Spinal cord (tissue), 10 donors: Measurements from ENCODE around the gene POLR3K. TPM values are rescaled to one million over a fixed set of nuclear protein-coding genes. Genes with fewer than 3 reads are reported as not detected.

Experiments used
- DNase-seq, 6 donors: peaks; one replicate each; pipeline versions ENCODE4 v3.0.0 to v3.0.0-alpha.2; 2013 to 2015; ENCODE audit warnings: low spot score in 6 of 6, low read depth in 4 of 6
- H3K27ac ChIP-seq: one replicate; pipeline ENCODE4 v1.5.1; 2013; ENCODE audit warnings: low read depth, low read length, control low read depth
- H3K27me3 ChIP-seq: one replicate; pipeline ENCODE4 v1.6.1; 2013; ENCODE audit warnings: low read length; ENCODE audit not compliant: control insufficient read depth, insufficient read depth
- H3K36me3 ChIP-seq: one replicate; pipeline ENCODE4 v1.6.1; 2013; ENCODE audit warnings: low read length; ENCODE audit not compliant: control insufficient read depth, insufficient read depth
- H3K4me1 ChIP-seq: one replicate; pipeline ENCODE4 v1.6.1; 2013; ENCODE audit warnings: low read length; ENCODE audit not compliant: control insufficient read depth, insufficient read depth
- H3K4me3 ChIP-seq: one replicate; pipeline ENCODE4 v1.5.1; 2013; ENCODE audit warnings: low read depth, low read length, control low read depth
- H3K9me3 ChIP-seq: one replicate; pipeline ENCODE4 v1.6.1; 2013; ENCODE audit warnings: low read length; ENCODE audit not compliant: control insufficient read depth, insufficient read depth
- WGBS: methylation state at CpG from one replicate; pipeline ENCODE4 v1.1.5; 2013; ENCODE audit warnings: missing lambda C conversion rate; ENCODE audit not compliant: insufficient coverage; 5-methylcytosine and 5-hydroxymethylcytosine counted together
- polyA plus RNA-seq, 2 donors: library from polyadenylated mRNA; unstranded; fragments of 120-200 nt; gene quantifications; one replicate each; pipeline ENCODE4 v1.2.1, GENCODE V29; 2013; ENCODE audit not compliant: insufficient read length in 2 of 2
- total RNA-seq, 2 donors: library from RNA; depleted of rRNA in 1 of 2; stranded (reverse); fragments of 120-200 nt in 1 of 2; fragments of >200 nt in 1 of 2; gene quantifications; one replicate each; pipeline versions ENCODE4 v1.2.3 to v1.2.4, GENCODE V29; 2013 to 2014
- donor health status: healthy.

POLR3K gene
- total and polyA plus RNA-seq, 4 donors, result 4.6 to 18.8 (median 11.0) TPM

DNA sequence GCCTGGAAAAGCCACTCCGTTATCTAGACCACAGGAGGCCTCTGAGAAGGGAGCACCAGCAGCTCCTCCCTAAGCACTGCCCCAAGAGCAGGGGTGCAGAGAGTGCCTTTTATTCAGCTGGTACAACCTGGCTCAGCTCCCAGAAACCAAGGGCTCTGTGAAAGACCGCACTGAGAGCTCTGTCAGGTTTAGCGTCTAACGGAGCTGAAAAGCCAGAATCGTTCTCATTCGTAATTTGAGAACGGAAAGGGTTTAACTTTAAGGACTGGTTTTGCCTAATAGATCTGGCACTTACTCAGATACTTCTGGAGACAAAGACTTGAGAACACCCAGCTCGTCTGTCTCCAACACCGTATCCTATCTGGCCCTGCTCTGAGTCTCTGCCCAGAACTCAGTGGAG is 38.1 kb upstream of the POLR3K start:
- DNase-seq, result peak in 4 of 6 donors; percentile 67 to 92 (median 86)
- H3K4me3 ChIP-seq, result no peak overlapping the region
- H3K4me1 ChIP-seq, result peaks cover 43% of the 10 kb centered on the region
- WGBS, result 37% methylated on average over 9 of the region's 9 CpGs
- no peaks in the 10 kb centered on the region for H3K27me3 ChIP-seq
- peaks cover 78% of the 10 kb centered on the region for H3K36me3 ChIP-seq
- H3K9me3 ChIP-seq, result no peaks in the 10 kb centered on the region
- H3K27ac ChIP-seq, result peak overlapping the region; percentile 84

DNA sequence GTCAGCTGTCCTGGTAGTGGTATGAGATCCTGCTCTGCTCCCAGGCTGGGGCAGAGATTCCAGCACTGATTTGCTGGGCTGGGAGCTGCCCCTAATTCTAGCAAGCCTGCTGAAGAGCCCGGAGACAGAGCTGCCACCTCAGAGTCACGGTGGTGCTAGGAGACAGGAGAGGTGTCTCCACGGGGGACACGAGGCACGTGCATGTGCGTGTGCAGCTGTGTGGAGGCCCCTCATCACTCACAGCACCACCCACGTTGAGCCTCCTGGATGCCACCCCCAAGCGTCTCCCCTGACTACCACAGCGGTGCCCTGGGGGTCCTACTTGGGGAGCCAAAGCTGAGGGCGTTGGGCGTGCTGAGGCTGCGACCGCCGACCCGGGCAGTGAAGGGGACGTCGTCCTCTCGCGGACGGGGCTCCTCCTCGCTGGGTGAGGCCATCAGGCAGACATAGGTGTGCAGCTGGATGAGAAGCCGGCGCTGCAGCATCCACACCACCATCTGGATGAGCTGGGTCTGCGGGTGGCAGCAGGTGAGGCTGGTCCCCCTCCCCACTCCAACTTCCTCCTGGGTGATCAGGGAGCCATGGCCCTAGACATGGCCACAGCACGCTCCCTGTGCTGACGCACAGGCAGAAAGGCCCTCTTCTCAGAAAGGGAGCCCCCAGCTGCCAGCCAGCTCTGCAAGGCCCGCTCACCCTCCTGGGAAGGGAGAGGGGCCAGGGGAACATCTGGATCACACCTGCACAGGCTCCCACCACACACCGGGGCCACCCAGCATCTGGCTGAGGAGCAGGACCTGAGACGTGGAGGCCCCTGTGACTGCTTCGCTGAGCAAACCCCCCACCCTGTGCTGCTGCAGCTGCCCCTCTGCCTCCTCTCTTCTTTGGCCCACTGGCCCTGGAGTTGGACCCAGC is 36.2 kb upstream of the POLR3K start:
- 93% methylated on average over 29 of the region's 30 CpGs for WGBS
- Histone ChIP-seq H3K4me1 (peaks cover 54% of the 10 kb centered on the region), H3K9me3 (no peaks in the 10 kb centered on the region), H3K27me3 (no peaks in the 10 kb centered on the region), H3K36me3 (peaks cover 85% of the 10 kb centered on the region), H3K4me3 (no peak overlapping the region), H3K27ac (no peak overlapping the region)
- no peak for DNase-seq

DNA sequence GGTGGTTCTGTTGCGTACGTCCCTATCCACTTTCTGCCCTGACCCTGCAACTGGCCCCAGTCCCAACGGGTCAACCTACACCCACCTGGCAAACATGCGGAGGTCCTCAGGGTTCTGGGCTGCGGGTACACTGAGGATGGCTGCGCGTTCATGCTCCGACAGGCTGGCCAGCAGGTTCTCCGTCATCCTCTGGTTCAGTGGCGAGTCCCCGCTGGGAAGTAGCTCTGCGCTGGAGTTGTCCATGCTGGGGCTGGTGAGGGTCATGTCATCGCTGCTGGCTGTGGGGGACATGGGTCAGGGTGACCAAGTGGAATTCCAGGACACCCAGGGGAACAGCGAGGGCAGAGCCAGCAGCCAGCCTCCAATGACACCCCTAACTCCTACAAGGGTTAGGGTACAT is 35.2 kb upstream of the POLR3K start:
- Histone ChIP-seq H3K9me3 (no peaks in the 10 kb centered on the region), H3K27me3 (no peaks in the 10 kb centered on the region), H3K4me1 (peaks cover 57% of the 10 kb centered on the region), H3K27ac (no peak overlapping the region), H3K36me3 (peaks cover 86% of the 10 kb centered on the region), H3K4me3 (no peak overlapping the region)
- no peak for DNase-seq
- 97% methylated on average over 12 of the region's 14 CpGs for WGBS

DNA sequence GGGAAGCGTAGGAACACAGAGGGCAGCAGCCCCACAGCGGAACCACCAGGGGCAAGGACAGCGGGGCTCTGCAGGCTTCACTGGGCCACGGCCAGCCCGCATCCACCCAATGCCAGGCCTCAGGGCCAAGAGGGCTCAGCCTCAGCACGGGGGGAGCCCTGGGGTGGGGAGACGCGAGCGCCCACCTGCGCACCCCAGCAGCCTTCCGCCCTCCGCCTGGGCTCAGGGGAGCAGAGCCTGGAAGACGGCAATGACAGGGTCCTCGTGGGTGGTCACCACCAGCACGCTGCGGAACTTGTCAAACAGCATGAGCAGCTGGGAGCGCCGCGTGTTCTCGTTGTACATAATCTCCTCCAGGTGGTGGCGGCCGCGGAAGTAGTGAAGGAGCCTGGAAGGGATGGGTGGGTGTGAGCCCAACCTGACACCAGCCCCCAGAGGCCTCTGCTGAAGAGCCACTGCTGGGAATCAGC is 33.1 kb upstream of the POLR3K start:
- WGBS, result 86% methylated on average over 19 of the region's 23 CpGs
- Histone ChIP-seq H3K4me1 (peaks cover 39% of the 10 kb centered on the region), H3K4me3 (no peak overlapping the region), H3K36me3 (peaks cover 85% of the 10 kb centered on the region), H3K27me3 (no peaks in the 10 kb centered on the region), H3K27ac (no peak overlapping the region), H3K9me3 (no peaks in the 10 kb centered on the region)
- DNase-seq, result no peak

DNA sequence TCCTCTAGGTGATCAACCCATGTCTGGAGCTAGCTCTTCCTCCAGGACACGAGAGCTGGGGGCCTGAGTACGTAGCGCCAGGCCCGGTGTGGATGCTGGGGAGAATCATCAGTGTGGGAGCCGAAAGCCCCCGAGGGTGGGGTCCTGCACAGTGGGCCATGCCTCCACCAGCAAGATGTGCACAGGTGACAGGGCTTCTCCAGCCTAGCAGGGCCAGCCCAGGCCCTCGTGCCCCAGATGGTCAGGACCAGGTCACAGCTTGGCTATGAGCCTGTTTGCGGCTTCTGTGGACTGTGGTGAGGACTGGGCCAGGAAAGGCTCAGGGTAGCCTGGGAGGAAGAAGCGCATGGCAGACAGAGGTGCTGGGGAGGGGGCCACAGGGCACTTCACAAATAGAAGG is 32.5 kb upstream of the POLR3K start:
- Histone ChIP-seq H3K4me1 (peaks cover 32% of the 10 kb centered on the region), H3K9me3 (no peaks in the 10 kb centered on the region), H3K4me3 (no peak overlapping the region), H3K27ac (no peak overlapping the region), H3K36me3 (peaks cover 90% of the 10 kb centered on the region), H3K27me3 (no peaks in the 10 kb centered on the region)
- 84% methylated on average over 9 of the region's 9 CpGs for WGBS
- DNase-seq, result no peak

DNA sequence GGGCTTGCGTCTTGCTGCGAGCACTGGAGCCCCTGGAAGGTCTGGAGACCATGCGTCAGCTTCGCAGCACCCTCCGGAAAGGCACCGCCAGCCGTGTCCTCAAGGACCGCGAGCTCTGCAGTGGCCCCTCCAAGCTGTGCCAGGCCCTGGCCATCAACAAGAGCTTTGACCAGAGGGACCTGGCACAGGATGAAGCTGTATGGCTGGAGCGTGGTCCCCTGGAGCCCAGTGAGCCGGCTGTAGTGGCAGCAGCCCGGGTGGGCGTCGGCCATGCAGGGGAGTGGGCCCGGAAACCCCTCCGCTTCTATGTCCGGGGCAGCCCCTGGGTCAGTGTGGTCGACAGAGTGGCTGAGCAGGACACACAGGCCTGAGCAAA is 32.0 kb upstream of the POLR3K start:
- Histone ChIP-seq H3K9me3 (no peaks in the 10 kb centered on the region), H3K4me1 (peaks cover 28% of the 10 kb centered on the region), H3K27me3 (no peaks in the 10 kb centered on the region), H3K36me3 (peaks cover 93% of the 10 kb centered on the region), H3K27ac (no peak overlapping the region), H3K4me3 (no peak overlapping the region)
- no peak for DNase-seq
- WGBS, result 94% methylated on average over 18 of the region's 18 CpGs

GRCh38 chr16:84718-85406 is 31.5 kb upstream of the POLR3K start:
- Histone ChIP-seq H3K4me1 (peaks cover 26% of the 10 kb centered on the region), H3K4me3 (no peak overlapping the region), H3K27me3 (no peaks in the 10 kb centered on the region), H3K27ac (peak overlapping the region; percentile 11), H3K36me3 (peaks cover 93% of the 10 kb centered on the region), H3K9me3 (no peaks in the 10 kb centered on the region)
- 80% methylated on average over 7 of the region's 7 CpGs for WGBS
- DNase-seq, result no peak

GRCh38 chr16:83781-84615 is 30.6 kb upstream of the POLR3K start:
- Histone ChIP-seq H3K4me1 (peaks cover 34% of the 10 kb centered on the region), H3K9me3 (no peaks in the 10 kb centered on the region), H3K4me3 (no peak overlapping the region), H3K27me3 (no peaks in the 10 kb centered on the region), H3K36me3 (peaks cover 93% of the 10 kb centered on the region), H3K27ac (peak overlapping the region; percentile 11)
- DNase-seq, result no peak
- WGBS, result 65% methylated on average over 21 of the region's 21 CpGs

DNA sequence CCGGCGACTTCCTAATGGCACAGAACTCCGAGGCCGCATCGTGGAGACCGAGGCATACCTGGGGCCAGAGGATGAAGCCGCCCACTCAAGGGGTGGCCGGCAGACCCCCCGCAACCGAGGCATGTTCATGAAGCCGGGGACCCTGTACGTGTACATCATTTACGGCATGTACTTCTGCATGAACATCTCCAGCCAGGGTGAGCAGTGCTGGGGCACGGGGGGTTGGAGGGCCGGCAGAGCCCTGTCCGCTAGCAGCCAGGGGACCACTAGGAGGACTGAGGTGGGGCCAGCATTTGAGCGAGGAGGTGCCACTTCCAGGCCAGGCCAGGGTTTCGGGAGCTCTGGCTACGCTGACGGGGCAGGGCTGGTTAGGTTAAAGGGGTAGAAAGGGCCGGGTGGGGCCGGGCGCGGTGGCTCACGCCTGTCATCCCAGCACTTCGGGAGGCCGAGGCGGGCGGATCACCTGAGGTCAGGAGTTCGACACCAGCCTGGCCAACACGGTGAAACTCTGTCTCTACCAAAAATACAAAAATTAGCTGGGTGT is 29.7 kb upstream of the POLR3K start:
- Histone ChIP-seq H3K4me3 (no peak overlapping the region), H3K9me3 (no peaks in the 10 kb centered on the region), H3K4me1 (peaks cover 40% of the 10 kb centered on the region), H3K27me3 (no peaks in the 10 kb centered on the region), H3K27ac (no peak overlapping the region), H3K36me3 (peaks cover 87% of the 10 kb centered on the region)
- no peak for DNase-seq
- WGBS, result 96% methylated on average over 20 of the region's 31 CpGs
